Muscle layer of colon (tissue), 2 donors: ENCODE measurements around the gene TMEM98.
A peak's percentile ranks its signal among the peaks of the same experiment; 100 is the strongest.
"Not testable (repeated sequence)": the region's sequence is repeated elsewhere in the genome, so short reads cannot be mapped to it uniquely, and the experiment has no call there.

ENCODE experiments used
- H3K27ac ChIP-seq: one replicate; pipeline ENCODE4 v1.7.0; 2013; ENCODE audit warnings: low read depth, mild to moderate bottlenecking, low read length, moderate library complexity
- H3K27me3 ChIP-seq, 2 donors: one replicate each; pipeline ENCODE4 v1.7.0; 2013; ENCODE audit warnings: low read length in 2 of 2, mild to moderate bottlenecking in 2 of 2; ENCODE audit not compliant: insufficient read depth in 2 of 2, control insufficient read depth in 1 of 2
- H3K36me3 ChIP-seq: one replicate; pipeline ENCODE4 v1.7.0; 2013; ENCODE audit warnings: mild to moderate bottlenecking, low read length; ENCODE audit not compliant: insufficient read depth
- H3K4me1 ChIP-seq: one replicate; pipeline ENCODE4 v1.7.0; 2013; ENCODE audit warnings: mild to moderate bottlenecking, low read length; ENCODE audit not compliant: insufficient read depth
- H3K4me3 ChIP-seq, 2 donors: one replicate each; pipeline ENCODE4 v1.7.0; 2013; ENCODE audit warnings: low read length in 2 of 2, low read depth in 1 of 2, mild to moderate bottlenecking in 1 of 2, moderate library complexity in 1 of 2
- H3K9ac ChIP-seq: one replicate; pipeline ENCODE4 v1.7.0; 2013; ENCODE audit warnings: low read length
- H3K9me3 ChIP-seq: one replicate; pipeline ENCODE4 v1.7.0; 2013; ENCODE audit warnings: mild to moderate bottlenecking, low read length
- donor health status: abdominal sarcoma.
- donor health status: Adenocarcinoma of cecum.

The TMEM98 gene

GRCh38 chr17:32916134-32916533 lies 11.8 kb upstream of the TMEM98 start:
- Histone ChIP-seq H3K27me3 (no peaks in the 10 kb centered on the region), H3K9me3 (no peaks in the 10 kb centered on the region), H3K36me3 (no peaks in the 10 kb centered on the region), H3K27ac (no peak overlapping the region), H3K4me1 (peaks cover 7% of the 10 kb centered on the region), H3K4me3 (no peak overlapping the region), H3K9ac (no peak overlapping the region)

DNA sequence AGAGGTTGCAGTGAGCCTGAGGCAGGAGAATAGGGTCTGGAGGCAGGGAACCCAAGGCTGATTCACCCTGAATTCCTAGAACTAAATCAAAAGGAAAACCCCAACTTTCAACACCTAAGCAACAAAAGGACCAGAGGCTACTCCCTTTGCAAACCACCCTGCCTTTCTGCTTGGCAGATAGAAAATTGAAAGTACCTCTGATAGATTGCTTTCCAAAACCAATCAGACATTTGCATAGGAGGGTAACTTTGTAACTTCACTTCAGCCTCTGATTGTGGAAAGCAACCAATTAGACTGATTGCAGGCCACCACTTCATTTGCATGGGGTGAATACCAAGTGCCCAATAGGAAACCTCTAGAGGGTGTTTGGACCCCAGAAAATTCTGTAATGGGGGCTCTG lies 10.9 kb upstream of the TMEM98 start:
- H3K4me1 ChIP-seq: peaks cover 1% of the 10 kb centered on the region
- H3K9ac ChIP-seq: no peak overlapping the region
- no peak overlapping the region for H3K27ac ChIP-seq
- H3K4me3 ChIP-seq: no peak overlapping the region
- no peaks in the 10 kb centered on the region for H3K36me3 ChIP-seq
- no peaks in the 10 kb centered on the region for H3K9me3 ChIP-seq
- no peaks in the 10 kb centered on the region for H3K27me3 ChIP-seq

GRCh38 chr17:32917842-32918241 lies 10.1 kb upstream of the TMEM98 start:
- Histone ChIP-seq H3K27me3 (no peaks in the 10 kb centered on the region), H3K4me1 (no peaks in the 10 kb centered on the region), H3K27ac (no peak overlapping the region), H3K9me3 (no peaks in the 10 kb centered on the region), H3K9ac (no peak overlapping the region), H3K4me3 (no peak overlapping the region), H3K36me3 (no peaks in the 10 kb centered on the region)

GRCh38 chr17:32919876-32920275 lies 8.1 kb upstream of the TMEM98 start:
- H3K36me3 ChIP-seq, H3K4me3 ChIP-seq, H3K27me3 ChIP-seq, H3K9me3 ChIP-seq, H3K27ac ChIP-seq, H3K4me1 ChIP-seq, H3K9ac ChIP-seq: not testable (repeated sequence)

- Histone ChIP-seq H3K36me3 (no peaks in the 10 kb centered on the region), H3K27me3 (no peaks in the 10 kb centered on the region), H3K9me3 (no peaks in the 10 kb centered on the region), H3K27ac (no peak overlapping the region), H3K9ac (no peak overlapping the region), H3K4me1 (no peaks in the 10 kb centered on the region), H3K4me3 (no peak overlapping the region)
These were observed 7.7 kb upstream of the TMEM98 start for GRCh38 chr17:32920293-32920692.

DNA sequence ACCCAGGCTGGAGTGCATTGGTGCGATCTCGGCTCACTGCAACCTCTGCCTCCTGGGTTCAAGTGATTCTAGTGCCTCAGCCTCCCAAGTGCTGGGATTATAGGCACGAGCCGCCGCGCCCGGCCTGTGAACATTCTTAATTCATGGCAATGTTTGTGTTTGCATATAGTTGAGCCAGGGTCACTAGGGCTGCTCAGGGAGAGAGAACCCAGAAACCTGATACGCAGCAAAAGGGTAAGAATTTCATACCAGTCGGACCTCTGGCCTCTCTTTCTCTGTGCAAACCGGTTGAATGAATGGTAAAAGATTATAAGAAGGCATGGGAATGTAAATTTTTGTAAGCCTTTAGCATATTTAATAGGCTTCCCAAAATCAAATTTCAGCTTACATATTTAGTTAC lies 6.9 kb upstream of the TMEM98 start:
- Histone ChIP-seq H3K9me3 (no peaks in the 10 kb centered on the region), H3K36me3 (no peaks in the 10 kb centered on the region), H3K27ac (no peak overlapping the region), H3K4me3 (no peak overlapping the region), H3K4me1 (no peaks in the 10 kb centered on the region), H3K9ac (no peak overlapping the region), H3K27me3 (no peaks in the 10 kb centered on the region)

DNA sequence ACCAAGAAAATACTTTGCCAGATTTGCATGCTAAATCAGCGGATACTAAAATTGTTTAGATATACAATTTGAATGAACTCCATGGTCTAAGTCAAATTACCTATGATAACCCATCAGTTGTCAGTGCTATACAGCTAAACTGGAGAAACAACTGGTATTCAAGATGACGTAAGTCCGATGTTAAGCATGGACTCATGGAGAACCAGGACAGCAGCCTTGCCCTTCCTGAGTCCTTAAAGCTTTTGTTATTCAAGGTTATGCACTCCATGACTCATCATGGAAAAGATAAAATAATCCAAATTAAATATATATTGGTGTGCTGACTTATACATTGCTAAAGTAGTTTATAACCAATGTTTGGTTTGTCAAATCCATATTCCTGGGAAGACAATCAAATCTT lies 4.0 kb upstream of the TMEM98 start:
- H3K9ac ChIP-seq, H3K4me3 ChIP-seq, H3K36me3 ChIP-seq, H3K27me3 ChIP-seq, H3K4me1 ChIP-seq, H3K9me3 ChIP-seq, H3K27ac ChIP-seq: not testable (repeated sequence)

DNA sequence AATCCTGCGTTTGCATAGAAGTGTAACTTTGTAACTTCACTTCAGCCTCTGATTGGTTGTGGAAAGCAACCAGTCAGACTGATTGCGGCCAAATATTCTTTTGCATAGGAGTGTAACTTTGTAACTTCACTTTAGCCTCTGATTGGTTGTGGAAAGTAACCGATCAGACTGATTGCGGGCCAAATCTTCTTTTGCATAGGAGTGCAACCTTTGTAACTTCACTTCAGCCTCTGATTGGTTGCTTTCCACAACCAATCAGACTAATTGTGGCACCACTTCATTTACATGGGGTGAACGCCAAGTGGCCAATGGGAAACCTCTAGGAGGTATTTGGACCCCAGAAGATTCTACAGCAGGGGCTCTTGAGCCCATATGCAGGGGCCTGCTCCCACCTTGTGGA lies 1.8 kb upstream of the TMEM98 start:
- no peak overlapping the region for H3K4me3 ChIP-seq
- H3K9me3 ChIP-seq: no peaks in the 10 kb centered on the region
- no peak overlapping the region for H3K27ac ChIP-seq
- H3K9ac ChIP-seq: no peak overlapping the region
- H3K36me3 ChIP-seq: no peaks in the 10 kb centered on the region
- no peaks in the 10 kb centered on the region for H3K27me3 ChIP-seq
- H3K4me1 ChIP-seq: peaks cover 5% of the 10 kb centered on the region

GRCh38 chr17:32926789-32927188 lies 1.2 kb upstream of the TMEM98 start:
- H3K4me3 ChIP-seq: not testable (repeated sequence)

DNA sequence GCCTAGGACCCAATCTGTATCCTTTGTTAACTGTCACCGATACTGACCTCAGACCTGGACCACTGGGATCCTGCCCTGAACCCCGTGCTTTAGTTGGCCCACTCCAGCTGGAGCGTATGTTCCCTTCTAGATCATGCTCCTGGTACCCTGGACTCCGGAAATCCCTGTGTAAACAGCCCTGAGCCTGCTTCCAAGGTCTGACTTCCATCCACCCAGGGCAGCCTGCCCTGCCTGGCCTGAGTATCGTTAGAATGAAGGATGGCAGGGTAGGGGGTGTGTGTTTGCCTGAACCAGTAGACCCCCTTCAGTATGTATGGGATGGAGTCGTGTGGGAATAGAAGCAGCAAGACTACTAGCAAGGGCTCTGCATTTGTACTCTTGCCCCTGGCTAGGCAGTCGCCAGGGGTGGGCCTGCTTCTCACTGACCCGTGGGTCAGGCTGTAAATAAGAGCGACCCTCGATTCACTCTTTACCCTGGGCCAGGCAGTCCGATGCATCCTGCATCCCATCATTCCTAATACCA lies 691 bp upstream of the TMEM98 start:
- Histone ChIP-seq H3K9me3 (no peaks in the 10 kb centered on the region), H3K4me1 (peaks cover 5% of the 10 kb centered on the region), H3K4me3 (peak overlapping the region; percentile 45 to 52), H3K36me3 (no peaks in the 10 kb centered on the region), H3K27ac (no peak overlapping the region), H3K27me3 (no peaks in the 10 kb centered on the region), H3K9ac (peak overlapping the region; percentile 15)

More at GRCh38 chr17:32926789-32927188, 1.2 kb upstream of the TMEM98 start:
- not testable (repeated sequence) for H3K9me3 ChIP-seq, H3K9ac ChIP-seq, H3K27me3 ChIP-seq, H3K4me1 ChIP-seq, H3K36me3 ChIP-seq, H3K27ac ChIP-seq

- peak overlapping the region; percentile 48 to 68 for H3K4me3 ChIP-seq
- H3K27ac ChIP-seq: no peak overlapping the region
- no peaks in the 10 kb centered on the region for H3K27me3 ChIP-seq
- H3K4me1 ChIP-seq: peaks cover 5% of the 10 kb centered on the region
- no peaks in the 10 kb centered on the region for H3K9me3 ChIP-seq
- H3K36me3 ChIP-seq: peaks cover 8% of the 10 kb centered on the region
- no peak overlapping the region for H3K9ac ChIP-seq
These were observed 908 bp downstream of the TMEM98 start for GRCh38 chr17:32928586-32929535.

- peaks cover 5% of the 10 kb centered on the region for H3K4me1 ChIP-seq
- no peak overlapping the region for H3K4me3 ChIP-seq
- H3K27ac ChIP-seq: no peak overlapping the region
- H3K27me3 ChIP-seq: no peaks in the 10 kb centered on the region
- H3K9ac ChIP-seq: no peak overlapping the region
- H3K36me3 ChIP-seq: peaks cover 12% of the 10 kb centered on the region
- H3K9me3 ChIP-seq: no peaks in the 10 kb centered on the region
These were observed 1.6 kb downstream of the TMEM98 start for GRCh38 chr17:32929588-32929987.
